Activated naive CD8-positive, alpha-beta T cell treated with anti-CD3 and anti-CD28 coated beads, Interleukin-2, amount 10 ng/mL, durations not matched to agents 7 days and 5 days (primary cell): ENCODE results near the gene DECR2. TPM values are rescaled to one million over a fixed set of nuclear protein-coding genes. Genes with fewer than 3 reads are reported as not detected.
A peak's percentile ranks its signal among the peaks of the same experiment; 100 is the strongest.
"Not testable (repeated sequence)": the region's sequence is repeated elsewhere in the genome, so short reads cannot be mapped to it uniquely, and the experiment has no call there.

ENCODE experiments used
- ATAC-seq: fragments of 150-1000 bp; cut with Tn5 transposase; one replicate; pipeline ENCODE4 v1.10.0; 2021; ENCODE audit warnings: low read depth, moderate library complexity
- POLR2A ChIA-PET: fragments of 350-600 bp; sonication (Branson Sonifier 250); formaldehyde crosslinking; loops from one replicate; lab custom pipeline; 2021; ENCODE audit warnings: antibody characterized with exemption; lab: Charles Lee
- DNase-seq: peaks from one replicate; pipeline ENCODE4 v3.0.0; 2021
- H3K27ac Mint-ChIP-seq: one replicate; pipeline ENCODE4 v1.8.0; 2022; ENCODE audit warnings: mild to moderate bottlenecking, mixed read lengths
- H3K27me3 Mint-ChIP-seq: one replicate; pipeline ENCODE4 v1.8.0; 2022; ENCODE audit warnings: mild to moderate bottlenecking, moderate library complexity, mixed read lengths
- H3K36me3 Mint-ChIP-seq: one replicate; pipeline ENCODE4 v1.8.0; 2021; ENCODE audit warnings: mild to moderate bottlenecking, mixed read lengths
- H3K4me1 Mint-ChIP-seq: one replicate; pipeline ENCODE4 v1.8.0; 2021; ENCODE audit warnings: mixed read lengths
- H3K4me3 Mint-ChIP-seq: one replicate; pipeline ENCODE4 v1.8.0; 2022; ENCODE audit warnings: mild to moderate bottlenecking, moderate library complexity, mixed read lengths
- H3K9me3 Mint-ChIP-seq: one replicate; pipeline ENCODE4 v1.8.0; 2021; ENCODE audit warnings: mixed read lengths
- total RNA-seq, 2 experiments: library from RNA; stranded (reverse); gene quantifications; one replicate each; pipeline ENCODE4 v1.2.3, GENCODE V29; 2021

The DECR2 gene
- total RNA-seq, 2 experiments from 2014 or later = 5.6 to 7.9 TPM

- H3K27me3 Mint-ChIP-seq = no peaks in the 10 kb centered on the region
- ATAC-seq (no peak), DNase-seq (no peak)
- POLR2A ChIA-PET = interaction anchor here (0.6 to 2.1 kb wide), 7 partner anchors 9 to 304 kb away, joined by 3 to 27 read pairs (median 5); partner anchors contain the start of genes DECR2, PGAP6 and RHBDL1
- H3K36me3 Mint-ChIP-seq = peaks cover 9% of the 10 kb centered on the region
- H3K4me1 Mint-ChIP-seq = peaks cover 5% of the 10 kb centered on the region
- H3K27ac Mint-ChIP-seq = peak overlapping the region; percentile 93
- H3K4me3 Mint-ChIP-seq = peak overlapping the region; percentile 89
- no peaks in the 10 kb centered on the region for H3K9me3 Mint-ChIP-seq
Observed at GRCh38 chr16:370979-371514, 30.6 kb upstream of the DECR2 start.

DNA sequence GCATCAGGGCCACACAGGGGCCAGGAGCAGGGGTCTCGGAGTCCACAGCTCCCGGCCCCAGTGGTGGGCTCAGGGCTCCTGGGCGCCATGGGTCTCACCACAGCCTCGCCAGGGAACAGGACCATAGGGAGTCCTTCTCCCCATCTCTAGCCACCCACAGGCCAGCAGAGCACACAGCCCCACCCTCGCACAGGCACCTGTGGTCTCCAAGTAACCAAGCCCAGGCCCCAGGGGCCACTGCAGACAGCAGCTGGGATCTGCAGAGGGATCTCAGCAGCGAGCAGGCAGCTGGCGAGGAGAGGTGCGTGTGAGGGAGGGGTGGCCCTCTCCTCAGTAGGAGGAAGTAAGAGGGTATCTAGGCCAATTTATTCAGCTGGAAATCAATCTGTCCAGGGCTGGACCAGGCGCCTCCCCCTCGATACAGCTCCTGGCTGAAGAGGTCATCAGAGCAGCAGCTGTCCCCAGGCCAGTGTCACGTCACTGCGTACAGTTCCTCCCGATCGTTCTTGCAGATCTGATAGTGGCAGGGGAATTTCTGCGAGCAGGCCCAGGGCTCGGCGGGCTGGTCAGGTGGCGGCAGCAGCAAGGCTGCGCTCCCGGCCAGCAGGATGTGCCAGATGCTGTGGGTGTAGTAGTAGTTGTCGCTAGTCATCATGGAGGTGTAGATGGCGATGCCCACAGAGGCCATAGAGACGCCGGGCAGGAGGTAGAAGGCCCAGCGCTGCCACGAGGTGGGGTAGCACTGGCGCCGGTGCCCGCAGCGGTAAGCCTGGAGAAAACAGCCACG lies 30.0 kb upstream of the DECR2 start:
- POLR2A ChIA-PET = interaction anchor here (0.6 to 2.1 kb wide), 4 partner anchors 9 to 1653 kb away, joined by 3 to 27 read pairs (median 6); partner anchors contain the start of genes DECR2 and PGAP6
- ATAC-seq (no peak), DNase-seq (no peak)
- H3K4me3 Mint-ChIP-seq = peak overlapping the region; percentile 19
- peak overlapping the region; percentile 65 for H3K27ac Mint-ChIP-seq
- H3K36me3 Mint-ChIP-seq = peaks cover 9% of the 10 kb centered on the region
- no peaks in the 10 kb centered on the region for H3K27me3 Mint-ChIP-seq
- H3K4me1 Mint-ChIP-seq = peaks cover 5% of the 10 kb centered on the region
- no peaks in the 10 kb centered on the region for H3K9me3 Mint-ChIP-seq

GRCh38 chr16:372302-372983 lies 29.2 kb upstream of the DECR2 start:
- Mint-ChIP-seq H3K27ac (no peak overlapping the region), H3K4me1 (peaks cover 5% of the 10 kb centered on the region), H3K27me3 (no peaks in the 10 kb centered on the region), H3K36me3 (peaks cover 6% of the 10 kb centered on the region), H3K4me3 (no peak overlapping the region), H3K9me3 (no peaks in the 10 kb centered on the region)
- POLR2A ChIA-PET = interaction anchor here (0.6 kb wide), 1 partner anchor 1652 kb away, joined by 3 read pairs; no protein-coding TSS in a partner anchor
- no peak for DNase-seq
- ATAC-seq = no peak

GRCh38 chr16:373020-373598 lies 28.6 kb upstream of the DECR2 start:
- Mint-ChIP-seq H3K9me3 (no peaks in the 10 kb centered on the region), H3K36me3 (peaks cover 6% of the 10 kb centered on the region), H3K4me3 (no peak overlapping the region), H3K27ac (no peak overlapping the region), H3K27me3 (no peaks in the 10 kb centered on the region), H3K4me1 (peaks cover 5% of the 10 kb centered on the region)
- POLR2A ChIA-PET = no interaction called here
- DNase-seq (no peak), ATAC-seq (no peak)

DNA sequence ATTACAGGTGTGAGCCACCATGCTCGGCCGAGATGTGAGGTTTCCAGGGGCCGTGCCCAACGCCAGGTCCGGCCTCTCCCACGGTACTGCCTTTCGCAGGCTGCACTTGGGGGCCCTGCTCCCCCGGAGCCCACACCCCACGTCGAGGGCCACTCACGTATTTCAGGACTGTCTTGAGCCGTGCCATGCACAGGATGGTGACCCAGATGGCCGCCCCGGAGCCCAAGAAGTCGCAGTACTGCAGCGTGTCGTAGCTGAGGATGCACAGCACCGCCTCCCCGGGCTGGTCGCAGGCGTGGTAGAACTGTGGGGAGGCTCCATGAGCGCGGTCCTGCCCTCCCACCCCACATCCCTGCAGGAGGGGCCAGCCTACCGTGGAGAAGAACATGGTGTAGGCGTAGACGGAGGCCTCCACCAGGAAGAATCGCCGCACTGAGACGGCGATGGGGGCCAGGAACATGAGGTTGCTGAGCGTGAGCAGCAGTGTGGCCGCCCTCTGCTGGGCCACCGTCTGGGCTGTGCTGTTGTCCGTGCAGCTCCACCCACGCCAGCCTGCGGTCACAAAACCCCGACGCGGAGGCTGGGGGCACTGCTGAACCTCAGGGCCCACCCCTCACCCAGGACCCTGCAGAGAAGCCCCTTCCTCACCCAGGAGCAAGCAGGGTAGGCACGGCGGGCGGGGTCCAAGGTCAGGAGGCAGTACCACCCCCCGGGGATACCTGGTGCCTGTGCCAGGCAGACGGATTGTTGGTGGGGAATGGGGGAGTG lies 27.7 kb upstream of the DECR2 start:
- Mint-ChIP-seq H3K9me3 (no peaks in the 10 kb centered on the region), H3K27me3 (no peaks in the 10 kb centered on the region), H3K4me1 (peaks cover 5% of the 10 kb centered on the region), H3K27ac (no peak overlapping the region), H3K4me3 (no peak overlapping the region), H3K36me3 (peaks cover 6% of the 10 kb centered on the region)
- POLR2A ChIA-PET = no interaction called here
- no peak for ATAC-seq
- DNase-seq = no peak

GRCh38 chr16:374616-374926 lies 27.1 kb upstream of the DECR2 start:
- no peak for ATAC-seq
- Mint-ChIP-seq H3K27me3 (no peaks in the 10 kb centered on the region), H3K9me3 (no peaks in the 10 kb centered on the region), H3K27ac (no peak overlapping the region), H3K36me3 (peaks cover 6% of the 10 kb centered on the region), H3K4me1 (peaks cover 5% of the 10 kb centered on the region), H3K4me3 (no peak overlapping the region)
- no peak for DNase-seq
- POLR2A ChIA-PET = no interaction called here

- ATAC-seq (no peak), DNase-seq (no peak)
- H3K4me3 Mint-ChIP-seq = no peak overlapping the region
- peaks cover 6% of the 10 kb centered on the region for H3K36me3 Mint-ChIP-seq
- H3K4me1 Mint-ChIP-seq = peaks cover 5% of the 10 kb centered on the region
- H3K27me3 Mint-ChIP-seq = no peaks in the 10 kb centered on the region
- H3K27ac Mint-ChIP-seq = no peak overlapping the region
- POLR2A ChIA-PET = no interaction called here
- no peaks in the 10 kb centered on the region for H3K9me3 Mint-ChIP-seq
Observed at GRCh38 chr16:375212-375611, 26.5 kb upstream of the DECR2 start.

GRCh38 chr16:375927-376816 lies 25.5 kb upstream of the DECR2 start:
- peaks cover 3% of the 10 kb centered on the region for H3K36me3 Mint-ChIP-seq
- POLR2A ChIA-PET = interaction anchor here (0.5 kb wide), 1 partner anchor 119 kb away, joined by 3 read pairs; no protein-coding TSS in a partner anchor
- no peaks in the 10 kb centered on the region for H3K4me1 Mint-ChIP-seq
- H3K27me3 Mint-ChIP-seq = no peaks in the 10 kb centered on the region
- no peak overlapping the region for H3K27ac Mint-ChIP-seq
- no peak for DNase-seq
- H3K9me3 Mint-ChIP-seq = no peaks in the 10 kb centered on the region
- H3K4me3 Mint-ChIP-seq = no peak overlapping the region
- no peak for ATAC-seq

- Mint-ChIP-seq H3K4me1 (no peaks in the 10 kb centered on the region), H3K9me3 (no peaks in the 10 kb centered on the region), H3K27ac (no peak overlapping the region), H3K36me3 (peaks cover under 1% of the 10 kb centered on the region), H3K4me3 (no peak overlapping the region), H3K27me3 (no peaks in the 10 kb centered on the region)
- ATAC-seq (no peak), DNase-seq (no peak)
- POLR2A ChIA-PET = interaction anchor here (0.5 kb wide), 1 partner anchor 120 kb away, joined by 3 read pairs; no protein-coding TSS in a partner anchor
Observed at GRCh38 chr16:376817-377418, 24.8 kb upstream of the DECR2 start.

DNA sequence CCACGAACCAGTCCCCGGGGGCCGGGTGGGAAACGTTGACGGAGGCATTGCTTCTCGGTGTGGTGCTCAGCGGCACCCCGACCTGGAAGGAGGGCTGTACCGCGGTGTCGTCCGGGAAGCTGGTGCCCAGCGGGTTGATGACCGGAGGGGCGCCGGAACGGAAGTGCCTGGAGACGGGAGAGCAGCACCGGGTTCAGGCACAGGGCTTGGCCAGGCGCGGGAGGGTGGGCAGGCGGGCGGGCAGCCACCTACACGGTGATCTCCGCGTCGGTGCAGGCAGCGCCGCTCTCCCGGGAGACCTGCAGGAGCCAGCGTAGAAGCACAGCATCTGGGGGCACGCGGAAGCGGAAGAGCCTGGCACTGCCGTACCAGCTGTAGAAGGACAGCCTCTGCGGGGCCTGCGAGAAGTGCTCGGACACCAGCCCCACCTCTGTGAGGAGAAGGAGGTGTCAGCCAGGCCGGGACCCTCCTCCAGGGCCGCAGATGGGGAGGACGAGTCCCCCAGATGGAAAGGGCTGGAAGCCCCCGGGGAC lies 24.2 kb upstream of the DECR2 start:
- DNase-seq = no peak
- no peak overlapping the region for H3K4me3 Mint-ChIP-seq
- no peak overlapping the region for H3K27ac Mint-ChIP-seq
- no peaks in the 10 kb centered on the region for H3K4me1 Mint-ChIP-seq
- no peaks in the 10 kb centered on the region for H3K9me3 Mint-ChIP-seq
- no peaks in the 10 kb centered on the region for H3K27me3 Mint-ChIP-seq
- H3K36me3 Mint-ChIP-seq = no peaks in the 10 kb centered on the region
- ATAC-seq = no peak
- POLR2A ChIA-PET = no interaction called here

- POLR2A ChIA-PET = interaction anchor here (4.6 kb wide), 1 partner anchor 7 kb away, joined by 27 read pairs; the partner anchor contains the start of gene MRPL28
- H3K9me3 Mint-ChIP-seq, ATAC-seq, H3K27ac Mint-ChIP-seq, H3K4me1 Mint-ChIP-seq, H3K36me3 Mint-ChIP-seq, DNase-seq, H3K4me3 Mint-ChIP-seq, H3K27me3 Mint-ChIP-seq: not testable (repeated sequence)
Observed at GRCh38 chr16:378113-378820, 23.4 kb upstream of the DECR2 start.
